Measurements from ENCODE around the gene MYO9B.

Gene MYO9B

DNA sequence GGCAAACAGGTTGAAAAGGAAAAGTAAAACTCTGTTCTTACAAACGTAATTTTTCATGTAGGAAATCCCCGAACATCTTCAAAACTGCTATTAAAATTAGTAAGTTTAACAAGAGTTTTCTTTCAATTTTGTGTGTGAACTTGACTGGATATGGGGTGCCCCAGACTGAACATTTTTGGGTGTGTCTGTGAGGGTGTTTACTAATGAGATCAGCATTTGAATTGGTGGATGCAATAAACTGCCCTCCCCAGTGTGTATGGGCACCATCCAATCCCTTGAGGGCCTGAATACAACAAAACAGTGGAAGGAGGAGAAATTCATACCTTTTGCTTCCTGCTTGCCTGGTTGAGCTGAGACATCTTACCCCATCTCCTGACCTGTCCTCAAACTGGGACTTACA, 12.1 kb upstream of the MYO9B start:
- DNase-seq = no peak

GRCh38 chr19:17069193-17069592, 6.4 kb upstream of the MYO9B start:
- no peak for DNase-seq

DNA sequence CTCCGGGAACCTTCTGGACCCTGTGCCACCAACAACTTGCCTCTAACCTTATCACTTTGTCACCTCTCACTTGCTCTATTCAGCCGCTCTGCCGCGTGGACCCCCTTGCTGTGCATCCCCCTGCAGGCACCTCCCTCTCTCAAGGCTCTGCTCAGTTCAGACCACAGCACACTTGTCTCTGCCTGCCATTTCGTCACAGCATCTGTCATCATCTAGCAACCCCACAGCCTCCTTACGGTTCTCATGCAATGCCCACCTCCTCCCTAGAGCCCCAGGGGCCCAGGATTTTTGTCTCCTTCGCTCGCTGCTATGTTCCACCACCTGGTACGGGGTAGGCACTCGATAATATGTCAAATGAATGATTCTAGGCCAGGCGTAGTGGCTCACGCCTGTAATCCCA, 5.2 kb upstream of the MYO9B start:
- DNase-seq = no peak

DNA sequence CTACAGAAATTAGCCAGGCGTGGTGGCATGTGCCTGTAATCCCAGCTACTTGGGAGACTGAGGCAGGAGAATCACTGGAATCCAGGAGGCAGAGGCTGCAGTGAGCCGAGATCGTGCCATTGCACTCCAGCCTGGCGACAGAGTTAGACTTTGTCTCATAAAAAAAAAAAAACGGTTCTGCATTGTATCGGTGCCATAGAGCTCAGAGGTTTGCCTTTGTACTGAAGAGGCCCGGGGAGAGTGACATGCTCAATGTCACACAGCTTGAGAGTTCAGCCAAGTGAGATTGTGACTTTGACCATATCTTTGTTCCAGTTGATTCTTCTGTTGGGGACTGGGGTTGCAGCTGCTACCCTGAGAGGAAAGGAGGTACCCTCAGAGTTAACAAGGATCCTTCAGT, 4.7 kb upstream of the MYO9B start:
- no peak for DNase-seq

DNA sequence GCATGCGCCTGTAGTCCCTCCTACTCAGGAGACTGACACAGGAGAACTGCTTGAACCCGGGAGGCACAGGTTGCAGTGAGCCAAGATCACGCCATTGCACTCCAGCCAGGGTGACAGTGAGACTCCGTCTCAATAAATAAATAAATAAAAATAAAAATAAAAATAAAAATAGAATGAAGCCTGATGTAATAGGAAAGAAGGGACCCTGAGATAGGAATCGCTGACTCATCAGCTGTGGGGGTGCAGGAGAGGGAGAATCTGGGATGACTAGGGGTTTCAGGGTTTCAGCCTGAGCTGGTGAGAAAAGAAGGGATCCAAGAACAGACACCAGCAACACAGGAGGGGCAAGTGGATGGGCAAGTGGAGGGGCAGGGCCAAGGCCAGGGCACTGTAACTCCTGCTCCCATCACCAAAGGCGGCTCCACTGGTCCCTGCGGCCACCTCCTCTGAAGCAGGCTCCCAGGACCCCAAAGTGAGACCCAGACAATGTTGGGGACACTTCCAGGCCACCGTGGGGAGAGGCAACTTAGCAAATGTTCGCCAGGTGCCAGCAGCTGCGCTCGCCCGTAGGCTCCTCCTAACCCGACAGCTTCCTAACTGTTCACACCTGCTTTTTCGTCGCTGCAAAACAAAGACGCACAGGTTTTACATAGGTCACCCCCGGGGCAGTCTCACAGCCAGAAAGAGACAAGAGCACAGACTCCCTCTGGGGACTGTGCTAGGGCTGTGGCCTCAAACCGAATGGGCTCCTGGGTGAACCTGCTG, 1.5 kb upstream of the MYO9B start:
- no peak for DNase-seq

GRCh38 chr19:17074634-17075034, 943 bp upstream of the MYO9B start:
- DNase-seq = no peak

DNA sequence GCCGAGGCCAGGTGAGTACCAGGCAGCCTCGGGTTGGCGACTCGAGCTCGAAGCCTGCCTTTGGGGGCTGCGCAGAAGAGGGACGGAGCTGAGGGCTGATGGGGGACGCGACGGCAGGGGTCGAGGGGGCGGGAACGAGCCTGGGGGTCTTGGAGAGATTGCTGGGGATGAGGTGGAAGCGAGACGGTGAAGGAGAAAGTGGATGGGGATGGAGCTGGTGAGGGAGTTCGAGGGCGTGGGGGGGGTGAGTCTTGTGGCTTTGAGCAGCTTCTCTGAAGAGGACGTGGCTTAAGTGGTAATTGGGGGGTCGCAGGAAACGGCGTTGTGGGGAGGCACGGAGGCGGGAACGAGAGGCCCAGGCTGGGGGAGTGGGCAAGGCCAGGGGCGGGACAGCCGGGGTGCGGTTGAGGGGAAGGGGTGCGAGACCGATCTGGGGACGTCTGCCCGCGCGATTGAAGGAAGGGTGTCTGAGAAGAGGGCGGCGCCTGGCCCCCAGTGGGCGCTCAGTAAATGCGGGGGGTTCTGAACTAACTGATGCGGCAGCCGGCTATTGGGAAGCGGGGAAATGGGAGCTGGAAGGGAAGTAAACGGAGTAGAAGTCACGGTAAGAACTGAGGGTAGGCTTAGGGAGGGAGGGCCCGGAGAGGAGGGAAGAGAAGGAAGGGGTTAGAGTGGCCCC, 426 bp downstream of the MYO9B start:
- no peak for DNase-seq

GRCh38 chr19:17076543-17076991, 990 bp downstream of the MYO9B start:
- DNase-seq = no peak

DNA sequence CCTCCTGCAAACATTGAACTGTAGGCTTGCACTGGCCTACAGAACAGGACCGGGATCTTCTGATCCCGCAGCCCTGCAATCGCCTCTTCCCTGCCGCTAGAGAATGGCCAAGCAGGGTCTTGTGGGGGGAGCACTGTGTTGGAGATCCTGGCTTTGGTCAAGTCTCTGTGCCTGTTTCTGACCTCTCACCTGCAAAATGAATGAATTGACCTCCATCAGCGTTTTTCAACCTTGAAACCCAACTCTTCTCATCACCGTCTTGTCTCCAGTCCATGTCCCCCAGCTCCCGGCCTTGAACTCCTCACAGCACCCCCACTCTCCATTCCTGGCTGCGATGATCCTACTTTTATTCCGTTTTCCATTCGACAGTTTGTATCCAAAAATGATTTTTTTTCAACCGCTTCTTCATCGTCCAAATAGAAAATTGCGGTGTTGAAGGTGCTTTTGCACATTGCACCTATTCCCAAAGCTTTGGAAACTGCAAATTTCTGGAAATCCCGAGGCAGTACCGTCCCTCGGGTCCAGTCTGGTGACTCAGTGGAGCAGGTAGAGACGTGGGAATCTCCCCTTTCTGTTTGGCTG, 2.0 kb downstream of the MYO9B start:
- DNase-seq = no peak

- DNase-seq = no peak
Observed at GRCh38 chr19:17078036-17078919, 2.7 kb downstream of the MYO9B start.

DNA sequence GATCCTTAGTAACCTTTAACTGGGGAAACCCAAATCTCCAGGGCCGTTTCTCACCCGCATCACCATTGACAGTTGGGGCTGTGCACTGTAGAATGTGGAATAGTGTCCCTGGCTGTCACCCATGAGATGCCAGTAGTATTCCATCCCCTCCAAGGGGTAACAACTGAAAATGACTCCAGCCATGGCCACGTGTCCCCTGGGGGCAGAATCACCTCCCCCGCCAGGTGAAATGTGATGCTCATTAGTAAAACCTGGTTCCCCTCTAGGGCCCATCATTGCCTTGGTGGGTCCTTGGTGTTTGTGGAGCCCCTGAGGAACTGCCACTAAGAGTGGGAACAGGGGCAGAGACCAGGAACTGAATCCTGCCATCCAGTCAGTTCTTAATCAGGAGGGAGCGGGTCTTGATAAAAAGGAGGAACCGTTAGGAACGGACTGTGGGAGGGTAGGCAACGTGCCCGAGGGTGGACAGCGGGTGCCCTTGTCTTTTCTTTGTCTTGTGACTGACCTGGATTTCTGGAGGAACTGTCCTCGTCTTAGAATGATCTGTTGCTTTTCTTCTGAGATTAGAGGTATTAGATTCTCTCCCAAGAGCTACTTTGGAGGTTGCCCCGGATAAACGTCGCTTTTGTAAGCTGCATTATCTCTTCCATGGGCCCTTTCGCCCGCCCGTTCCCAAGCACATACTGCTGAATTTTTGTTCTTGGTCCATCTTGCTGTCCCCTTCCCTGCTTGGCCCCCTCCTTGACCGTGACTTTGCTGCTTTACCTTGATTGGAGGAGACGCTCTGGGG, 3.5 kb downstream of the MYO9B start:
- no peak for DNase-seq

- no peak for DNase-seq
Observed at GRCh38 chr19:17079710-17080439, 4.3 kb downstream of the MYO9B start.

GRCh38 chr19:17080440-17080801, 4.8 kb downstream of the MYO9B start:
- no peak for DNase-seq

DNA sequence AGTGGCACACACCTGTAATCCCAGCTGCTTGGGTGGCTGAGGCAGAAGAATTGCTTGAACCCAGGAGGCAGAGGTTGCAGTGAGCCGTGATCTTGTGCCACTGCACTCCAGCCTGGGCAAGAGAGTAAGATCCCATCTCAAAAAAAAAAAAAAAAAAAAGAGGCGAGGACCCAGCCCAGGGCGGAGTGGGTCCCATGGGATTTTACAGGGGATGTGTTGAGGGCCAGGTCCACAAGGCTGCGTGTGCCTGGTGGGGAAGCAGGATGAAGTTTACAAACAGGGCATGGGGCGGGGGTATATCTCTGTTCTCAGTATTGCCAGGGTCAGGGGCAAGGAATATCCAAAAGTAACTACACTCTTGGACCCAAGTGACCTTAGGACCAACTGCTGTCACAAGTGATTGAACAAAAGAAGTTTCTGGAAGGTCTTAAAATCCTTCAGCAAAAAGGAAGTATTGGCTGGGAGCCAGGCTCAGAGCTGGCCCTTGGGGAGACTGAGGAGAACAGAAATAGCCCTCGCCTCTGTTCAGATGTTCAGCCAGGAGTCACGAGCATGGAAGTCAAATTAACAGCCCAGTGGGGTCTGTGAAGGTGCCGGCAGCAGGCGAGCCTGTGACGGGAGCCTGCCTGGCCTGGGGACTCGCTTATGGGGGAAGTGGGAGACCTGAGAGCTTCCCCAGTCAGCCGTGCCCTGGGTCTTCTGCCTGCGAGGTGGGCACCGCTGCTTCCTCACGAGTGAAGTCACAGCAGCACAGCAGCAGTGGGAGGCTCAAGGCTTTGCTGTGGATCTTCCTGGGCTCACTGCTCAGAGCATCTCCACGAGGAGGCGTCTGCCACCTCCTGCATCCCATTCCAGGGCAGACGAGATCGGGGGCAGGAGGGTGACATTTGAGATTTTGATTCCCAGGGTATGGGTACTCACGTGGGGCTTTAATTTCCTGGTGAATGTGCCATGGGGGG, 6.4 kb downstream of the MYO9B start:
- no peak for DNase-seq

DNA sequence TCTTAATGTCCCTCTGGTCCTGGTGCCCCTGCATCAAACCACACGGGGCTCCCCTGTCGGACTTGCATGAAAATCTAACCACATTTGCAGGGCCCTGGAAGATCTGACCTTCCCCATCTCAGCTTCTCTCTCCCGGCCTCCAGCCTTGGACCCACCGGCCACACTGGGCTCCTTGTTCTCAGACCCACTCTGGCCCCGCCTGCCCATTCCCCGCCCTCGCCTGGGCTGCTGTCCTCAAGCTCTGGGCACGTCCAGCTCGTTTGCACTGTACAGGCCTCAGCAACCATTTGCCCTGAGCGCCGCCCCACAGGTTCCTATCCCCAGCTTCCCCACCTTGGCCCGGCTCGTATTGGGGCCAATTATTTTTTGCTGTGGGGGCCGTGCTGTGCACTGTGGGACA, 10.5 kb downstream of the MYO9B start:
- DNase-seq = no peak

GRCh38 chr19:17086834-17087233, 11.3 kb downstream of the MYO9B start:
- DNase-seq = no peak

- no peak for DNase-seq
Observed at GRCh38 chr19:17088552-17088951, 13.0 kb downstream of the MYO9B start.

GRCh38 chr19:17090583-17090982, 15.0 kb downstream of the MYO9B start:
- DNase-seq = no peak

DNA sequence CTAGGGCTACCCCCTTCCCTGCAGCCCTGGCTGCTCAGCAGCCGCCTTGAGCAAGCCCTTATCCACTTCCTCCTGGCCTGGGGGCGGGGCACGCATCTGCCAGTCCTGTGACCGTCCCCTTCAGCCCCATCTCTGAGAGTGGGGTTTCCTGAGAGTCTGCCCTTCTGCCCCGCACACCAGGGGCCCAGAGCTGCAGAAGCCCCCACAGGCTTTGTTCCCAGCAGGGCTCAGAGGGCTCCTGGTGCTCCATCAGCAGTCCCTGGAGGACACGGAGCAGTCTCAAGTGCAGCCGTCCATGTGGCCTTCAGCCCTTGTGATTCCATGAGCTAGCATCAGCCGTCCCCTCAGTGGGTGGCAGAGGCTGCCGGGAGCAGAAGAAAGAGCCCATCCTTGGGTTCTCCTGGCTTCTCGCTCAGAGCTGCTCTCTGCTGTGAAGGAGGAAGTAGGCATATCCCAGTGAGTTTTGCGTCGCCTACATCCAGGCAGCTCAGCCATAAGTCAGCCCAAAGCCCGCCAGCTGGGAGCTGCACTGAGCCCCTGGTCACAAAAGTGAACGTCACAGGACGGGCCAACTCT, 16.3 kb downstream of the MYO9B start:
- no peak for DNase-seq

DNA sequence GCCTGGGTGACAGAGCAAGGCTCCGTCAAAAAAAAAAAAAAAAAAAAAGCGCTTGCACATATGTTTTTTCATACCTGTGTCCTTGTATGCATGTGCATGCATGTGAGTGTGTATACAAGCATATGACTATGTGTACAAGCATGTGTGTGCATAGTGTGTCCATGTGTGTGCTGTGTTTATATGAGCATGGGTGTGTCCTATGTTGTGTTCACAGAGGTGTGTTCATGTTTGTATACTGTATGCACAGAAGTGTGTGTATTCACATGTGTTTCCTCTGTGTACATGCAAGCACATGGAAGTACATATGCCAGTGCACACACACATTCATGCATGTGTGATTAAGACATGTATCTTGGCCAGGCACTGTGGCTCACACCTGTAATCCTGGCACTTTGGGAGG, 17.1 kb downstream of the MYO9B start:
- no peak for DNase-seq

Measured in NCI-H524 treated with DMSO at 0.1 percent for 48 hours (cell line).